NCI-H2081 treated with DMSO at 0.1 percent for 48 hours (cell line): ENCODE data around the gene TMEM163.
"Not testable (repeated sequence)": the region's sequence is repeated elsewhere in the genome, so short reads cannot be mapped to it uniquely, and the experiment has no call there.

Experiments
- DNase-seq: peaks from one replicate; lab custom pipeline; 2025; lab: John Stamatoyannopoulos, UW

Gene TMEM163

GRCh38 chr2:134619250-134619649, 99.5 kb downstream of the TMEM163 start:
- DNase-seq = no peak

GRCh38 chr2:134615480-134615879, 103.3 kb downstream of the TMEM163 start:
- DNase-seq = not testable (repeated sequence)

- no peak for DNase-seq
These were observed 107.5 kb downstream of the TMEM163 start for GRCh38 chr2:134611316-134611715.

GRCh38 chr2:134610871-134611270, 107.9 kb downstream of the TMEM163 start:
- DNase-seq = no peak

GRCh38 chr2:134609924-134610513, 108.8 kb downstream of the TMEM163 start:
- no peak for DNase-seq

- DNase-seq = no peak
These were observed 114.8 kb downstream of the TMEM163 start for GRCh38 chr2:134603966-134604365.

- no peak for DNase-seq
These were observed 116.1 kb downstream of the TMEM163 start for GRCh38 chr2:134602666-134603065.

- no peak for DNase-seq
These were observed 117.5 kb downstream of the TMEM163 start for GRCh38 chr2:134601264-134601663.

- no peak for DNase-seq
These were observed 118.6 kb downstream of the TMEM163 start for GRCh38 chr2:134600208-134600607.

GRCh38 chr2:134599236-134599635, 119.6 kb downstream of the TMEM163 start:
- no peak for DNase-seq

GRCh38 chr2:134594399-134594798, 124.4 kb downstream of the TMEM163 start:
- DNase-seq = no peak

- no peak for DNase-seq
These were observed 125.3 kb downstream of the TMEM163 start for GRCh38 chr2:134593519-134593918.

GRCh38 chr2:134592377-134592776, 126.4 kb downstream of the TMEM163 start:
- no peak for DNase-seq

- DNase-seq = no peak
These were observed 127.3 kb downstream of the TMEM163 start for GRCh38 chr2:134591526-134591925.

- DNase-seq = no peak
These were observed 128.1 kb downstream of the TMEM163 start for GRCh38 chr2:134590679-134591078.

- DNase-seq = not testable (repeated sequence)
These were observed 129.4 kb downstream of the TMEM163 start for GRCh38 chr2:134589171-134590083.

GRCh38 chr2:134588556-134588955, 130.2 kb downstream of the TMEM163 start:
- DNase-seq = no peak

- DNase-seq = no peak
These were observed 132.4 kb downstream of the TMEM163 start for GRCh38 chr2:134586326-134586965.

GRCh38 chr2:134583997-134584520, 134.7 kb downstream of the TMEM163 start:
- no peak for DNase-seq

GRCh38 chr2:134583462-134583861, 135.3 kb downstream of the TMEM163 start:
- no peak for DNase-seq

GRCh38 chr2:134582547-134582899, 136.3 kb downstream of the TMEM163 start:
- DNase-seq = no peak

- DNase-seq = no peak
These were observed 136.8 kb downstream of the TMEM163 start for GRCh38 chr2:134581877-134582546.
